GM04504 (cell line): ENCODE data around the gene PABPC1L.
A peak's percentile ranks its signal among the peaks of the same experiment; 100 is the strongest.

Experiments
- DNase-seq: peaks from one replicate; pipeline ENCODE4 v3.0.0-alpha.2; 2012; ENCODE audit warnings: low read depth

The PABPC1L gene

DNA sequence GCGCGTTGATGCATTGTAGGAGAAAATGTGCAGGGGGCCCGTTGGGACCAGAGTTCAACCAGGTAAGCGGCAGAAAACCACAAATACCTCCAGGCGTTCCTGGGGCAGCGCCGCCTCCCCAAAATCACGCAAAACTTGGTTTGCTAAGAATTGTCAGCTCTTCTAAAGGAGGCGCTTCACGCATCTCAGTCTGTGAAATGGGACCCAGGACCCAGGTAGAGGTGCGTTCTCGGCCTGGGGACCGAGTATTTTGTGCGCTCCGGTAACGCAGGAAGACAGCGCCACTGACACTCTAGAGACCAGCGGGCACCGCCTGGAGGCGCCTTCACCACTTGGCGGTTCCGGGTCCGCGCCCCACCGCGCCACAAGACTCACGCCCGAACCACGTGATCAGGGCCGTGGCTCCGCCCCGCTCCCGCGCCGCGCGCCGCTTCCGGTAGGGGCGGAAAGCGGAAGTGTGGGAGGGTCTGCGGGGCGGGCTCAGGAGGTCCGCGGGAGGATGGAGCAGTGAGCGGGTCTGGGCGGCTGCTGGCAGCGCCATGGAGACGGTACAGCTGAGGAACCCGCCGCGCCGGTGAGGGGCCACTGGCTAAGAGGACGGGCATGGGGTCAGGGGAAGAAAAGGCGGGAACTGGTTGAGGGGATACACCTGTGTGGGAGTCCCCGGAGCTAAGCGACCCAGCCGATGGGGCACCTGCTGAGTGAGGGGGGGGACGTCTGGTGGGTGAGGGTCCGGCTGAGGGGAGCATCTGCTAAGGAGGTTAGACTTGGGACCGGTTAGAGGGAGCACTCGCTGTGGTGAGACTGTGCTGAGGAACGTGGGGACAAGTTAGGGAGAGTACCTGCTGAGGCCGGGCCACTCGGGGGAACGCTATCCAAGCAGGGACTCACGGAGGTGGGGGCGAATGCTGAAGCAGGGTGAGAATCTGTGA lies 56.4 kb downstream of the PABPC1L start, which contains the start of gene STK4:
STK4 (plus strand) TSS at position 483 of the 932 bp plus-strand sequence; CDS start at position 540, 57 bp downstream.
- DNase-seq: peak; percentile 69

GRCh38 chr20:44967207-44967807 lies 57.4 kb downstream of the PABPC1L start:
- DNase-seq: no peak

DNA sequence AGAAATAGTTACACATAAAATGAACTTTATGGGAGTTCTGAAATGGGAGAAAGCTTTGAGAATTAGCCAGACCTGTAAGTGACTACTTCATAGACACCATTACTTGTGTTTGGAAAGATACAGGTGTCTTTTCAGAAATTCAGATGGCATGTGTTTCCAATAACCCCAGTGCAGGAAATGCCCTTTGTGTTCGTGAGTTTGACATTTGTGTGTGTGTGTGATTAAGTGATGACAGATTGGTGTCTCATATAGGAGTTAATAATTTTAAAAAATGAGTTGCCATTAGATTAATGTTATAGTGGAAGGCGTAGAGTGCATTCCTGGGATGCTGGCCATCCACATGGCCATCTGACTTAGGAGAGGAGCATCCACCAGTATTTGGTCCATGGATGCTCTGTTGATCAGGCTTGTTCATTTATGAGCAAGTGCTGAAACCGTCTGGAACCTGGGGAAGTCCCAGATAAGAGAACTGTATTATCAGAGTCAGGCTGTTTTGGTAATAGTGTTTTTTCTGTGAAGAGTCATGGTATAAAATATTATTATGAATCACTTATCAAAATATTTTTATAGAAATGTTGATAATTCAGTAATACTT lies 59.5 kb downstream of the PABPC1L start:
- DNase-seq: no peak

DNA sequence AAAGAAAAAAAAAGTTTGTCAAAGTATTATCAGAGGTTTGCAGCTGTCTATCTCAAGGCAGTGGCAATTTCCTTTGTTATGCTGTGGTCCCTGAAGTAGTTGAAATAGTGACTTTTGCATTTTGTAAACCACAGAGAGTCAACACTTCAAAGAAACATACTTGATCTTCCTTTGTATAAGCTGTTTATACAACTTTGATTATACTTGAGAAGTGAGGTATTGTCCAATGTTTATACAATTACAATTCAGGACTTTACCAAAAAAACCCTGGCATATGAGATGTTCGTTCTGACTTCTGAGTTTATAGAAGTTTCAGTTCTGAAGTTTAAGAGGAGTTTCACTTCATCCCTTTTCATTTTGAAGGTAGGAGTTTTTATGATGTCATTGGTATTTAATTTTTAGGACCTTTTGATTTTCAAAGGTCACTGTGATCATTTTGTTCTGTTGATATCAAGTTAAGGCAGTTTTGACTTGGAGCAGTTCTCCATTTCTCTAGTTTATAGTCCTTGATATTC lies 60.4 kb downstream of the PABPC1L start:
- no peak for DNase-seq

GRCh38 chr20:44973053-44973452 lies 63.2 kb downstream of the PABPC1L start:
- DNase-seq: peak; percentile 71

GRCh38 chr20:44976698-44977097 lies 66.8 kb downstream of the PABPC1L start:
- no peak for DNase-seq

GRCh38 chr20:44979090-44979621 lies 69.3 kb downstream of the PABPC1L start:
- no peak for DNase-seq

DNA sequence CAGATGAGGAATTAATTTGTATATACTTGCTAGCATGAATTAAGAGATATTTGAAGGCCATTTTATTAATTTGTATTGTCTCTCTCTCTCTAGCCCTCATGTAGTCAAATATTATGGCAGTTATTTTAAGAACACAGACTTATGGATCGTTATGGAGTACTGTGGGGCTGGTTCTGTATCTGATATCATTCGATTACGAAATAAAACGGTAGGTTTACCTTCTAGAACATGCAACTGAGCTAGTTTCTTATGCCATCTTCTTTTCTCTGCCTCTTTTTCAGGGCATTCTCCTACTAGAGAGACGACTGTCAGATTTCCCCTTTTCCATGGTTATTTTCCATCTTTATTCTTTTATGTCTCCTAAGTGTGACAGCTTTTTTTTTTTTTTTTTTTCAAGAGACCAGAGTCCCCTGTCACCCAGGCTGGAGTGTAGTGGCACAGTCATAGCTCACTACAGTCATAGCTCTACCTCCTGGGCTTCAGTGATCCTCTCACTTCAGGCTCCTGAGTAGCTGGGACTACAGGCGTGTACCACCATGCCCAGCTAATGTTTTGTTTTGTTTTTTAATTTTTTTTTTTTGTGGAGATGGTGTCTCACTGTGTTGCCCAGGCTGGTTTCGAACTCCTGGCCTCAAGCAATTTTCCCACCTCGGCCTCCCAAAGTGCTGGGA lies 72.0 kb downstream of the PABPC1L start:
- no peak for DNase-seq

DNA sequence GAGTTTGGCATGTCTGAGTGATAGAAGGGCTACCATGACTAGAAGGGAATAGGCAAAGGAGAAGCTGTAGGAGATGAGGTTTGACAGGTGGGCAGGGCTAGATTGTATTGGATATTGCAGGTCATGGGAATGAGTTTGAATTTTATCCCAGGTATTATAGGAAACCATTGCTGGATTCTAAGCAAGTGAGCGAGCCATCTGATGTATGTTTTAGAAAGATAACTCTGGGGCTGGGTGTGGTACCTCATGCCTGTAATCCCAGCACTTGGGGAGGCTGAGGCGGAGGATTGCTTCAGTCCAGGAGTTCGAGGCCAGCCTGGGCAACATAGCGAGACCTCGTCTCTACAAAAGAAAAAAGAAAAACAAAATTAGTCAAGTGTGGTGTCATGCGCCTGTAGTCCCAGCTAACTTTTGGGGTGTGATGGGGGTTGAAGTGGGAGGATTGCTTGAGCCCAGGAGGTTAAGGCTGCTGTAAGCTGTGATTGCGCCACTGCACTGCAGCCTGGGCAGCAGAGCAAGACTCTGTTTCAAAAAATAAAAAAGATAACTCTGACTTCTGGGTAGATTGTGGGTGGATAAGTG lies 73.3 kb downstream of the PABPC1L start:
- no peak for DNase-seq

DNA sequence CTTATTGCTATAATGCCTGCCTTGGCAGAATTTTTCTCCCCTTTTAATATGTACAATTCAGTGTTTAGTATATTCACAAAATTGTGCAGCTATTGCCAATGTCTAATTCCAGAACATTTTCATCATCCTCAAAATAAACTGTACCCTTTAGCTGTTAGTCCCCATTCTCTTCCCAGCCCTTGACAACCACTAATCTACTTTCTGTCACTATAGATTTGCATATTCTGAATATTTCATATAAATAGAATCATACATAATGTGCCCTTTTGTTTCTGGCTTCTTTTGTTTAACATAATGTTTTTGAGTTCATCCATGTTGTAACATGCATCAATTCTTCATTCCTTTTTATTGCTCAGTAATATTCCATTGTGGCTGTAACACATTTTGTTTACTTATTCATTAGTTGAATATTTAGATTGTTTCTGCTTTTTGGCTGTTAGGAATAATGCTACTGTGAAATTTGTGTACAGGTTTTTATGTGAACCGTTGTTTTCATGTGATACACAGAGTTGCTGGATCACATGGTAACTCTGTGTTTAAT lies 78.8 kb downstream of the PABPC1L start:
- no peak for DNase-seq
